NB4 (cell line): ENCODE data around the gene RHBDF2.

Source experiments
- DNase-seq: peaks from one replicate; pipeline ENCODE4 v3.0.0; 2010; ENCODE audit warnings: low read depth
- H3K4me3 ChIP-seq: one replicate; pipeline ENCODE4 v1.5.1; 2011; ENCODE audit warnings: mild to moderate bottlenecking, low read depth, low read length, moderate library complexity
- MAX ChIP-seq: IDR thresholded peaks from 2 replicates; pipeline ENCODE4 v1.6.1; 2011; ENCODE audit warnings: low read depth, low read length
- MYC ChIP-seq: IDR thresholded peaks from 2 replicates; pipeline ENCODE4 v1.6.1; 2011; ENCODE audit warnings: low read depth, low read length
- POLR2A ChIP-seq: IDR thresholded peaks from 2 replicates; pipeline ENCODE4 v1.6.1; 2011; ENCODE audit warnings: mild to moderate bottlenecking; ENCODE audit not compliant: insufficient read length; ENCODE audit errors: extremely low read depth
- TF ChIP-seq, protein P1 (sequence below): IDR thresholded peaks from one replicate; pipeline ENCODE4 v1.5.1; 2012; ENCODE audit warnings: low read depth, low read length

The RHBDF2 gene

GRCh38 chr17:76497699-76497978 lies 3.6 kb downstream of the RHBDF2 start:
- H3K4me3 ChIP-seq = no peak overlapping the region
- no peak for DNase-seq
- TF ChIP-seq, protein P1, sequence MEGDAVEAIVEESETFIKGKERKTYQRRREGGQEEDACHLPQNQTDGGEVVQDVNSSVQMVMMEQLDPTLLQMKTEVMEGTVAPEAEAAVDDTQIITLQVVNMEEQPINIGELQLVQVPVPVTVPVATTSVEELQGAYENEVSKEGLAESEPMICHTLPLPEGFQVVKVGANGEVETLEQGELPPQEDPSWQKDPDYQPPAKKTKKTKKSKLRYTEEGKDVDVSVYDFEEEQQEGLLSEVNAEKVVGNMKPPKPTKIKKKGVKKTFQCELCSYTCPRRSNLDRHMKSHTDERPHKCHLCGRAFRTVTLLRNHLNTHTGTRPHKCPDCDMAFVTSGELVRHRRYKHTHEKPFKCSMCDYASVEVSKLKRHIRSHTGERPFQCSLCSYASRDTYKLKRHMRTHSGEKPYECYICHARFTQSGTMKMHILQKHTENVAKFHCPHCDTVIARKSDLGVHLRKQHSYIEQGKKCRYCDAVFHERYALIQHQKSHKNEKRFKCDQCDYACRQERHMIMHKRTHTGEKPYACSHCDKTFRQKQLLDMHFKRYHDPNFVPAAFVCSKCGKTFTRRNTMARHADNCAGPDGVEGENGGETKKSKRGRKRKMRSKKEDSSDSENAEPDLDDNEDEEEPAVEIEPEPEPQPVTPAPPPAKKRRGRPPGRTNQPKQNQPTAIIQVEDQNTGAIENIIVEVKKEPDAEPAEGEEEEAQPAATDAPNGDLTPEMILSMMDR = no peak
- TF ChIP-seq MYC (no peak), POLR2A (no peak), MAX (no peak)

DNA sequence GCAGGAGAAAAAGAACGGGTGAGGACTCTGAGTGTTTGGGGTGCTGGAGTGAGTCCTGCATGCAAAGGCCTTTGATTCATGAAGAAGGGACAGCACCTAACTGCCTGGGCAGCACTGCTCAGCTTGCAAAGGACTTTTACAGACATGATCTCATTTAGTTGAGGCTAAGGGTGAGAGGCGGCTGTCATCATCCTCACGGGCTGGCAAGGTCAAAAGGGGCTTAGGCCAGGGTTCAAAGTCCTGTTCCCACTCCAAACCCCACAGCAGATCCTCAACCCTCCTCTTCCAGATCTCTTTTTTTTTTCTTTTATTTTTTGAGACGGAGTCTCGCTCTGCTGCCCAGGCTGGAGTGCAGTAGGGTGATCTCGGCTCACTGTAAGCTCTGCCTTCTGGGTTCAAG lies 4.8 kb downstream of the RHBDF2 start:
- TF ChIP-seq MYC (no peak), MAX (no peak), POLR2A (no peak)
- TF ChIP-seq, protein P1 = no peak
- no peak overlapping the region for H3K4me3 ChIP-seq
- no peak for DNase-seq

DNA sequence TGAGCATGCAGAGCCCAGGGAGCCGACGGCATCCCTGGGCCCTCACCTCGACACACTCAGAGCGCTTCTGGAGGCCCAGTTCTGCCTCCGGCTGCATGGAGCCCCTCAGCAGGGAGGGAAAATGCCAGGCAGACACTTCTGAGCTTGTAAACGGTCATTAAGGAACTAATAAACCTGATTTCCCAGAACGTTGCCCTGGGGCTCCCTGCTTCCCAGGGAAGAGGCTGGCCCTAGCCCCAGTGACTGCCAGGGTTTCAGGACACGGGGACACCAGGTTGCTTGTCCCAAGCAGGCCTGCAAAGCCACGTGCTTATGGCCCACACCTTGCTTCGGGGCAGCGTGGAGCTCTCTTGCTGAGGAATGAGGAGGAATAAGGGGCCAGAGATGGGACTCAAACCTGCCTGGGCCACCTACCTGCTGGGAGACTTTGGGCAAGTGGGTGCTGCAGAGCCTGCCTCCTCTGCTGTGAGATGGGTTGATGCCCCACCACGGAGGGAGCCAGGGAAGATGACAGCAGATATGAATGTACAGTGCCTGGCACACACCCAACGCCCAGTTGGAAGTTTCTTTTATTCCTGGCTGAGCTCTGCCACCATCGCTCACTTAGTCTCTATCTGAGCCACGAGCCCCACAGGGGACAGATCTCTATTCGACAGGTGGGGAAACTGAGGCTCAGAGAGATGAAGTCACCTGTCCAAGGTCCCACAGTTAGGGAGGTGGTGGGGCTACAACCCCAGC lies 5.4 kb downstream of the RHBDF2 start:
- TF ChIP-seq MAX (no peak), POLR2A (no peak), MYC (no peak)
- TF ChIP-seq, protein P1 = no peak
- no peak for DNase-seq
- no peak overlapping the region for H3K4me3 ChIP-seq

DNA sequence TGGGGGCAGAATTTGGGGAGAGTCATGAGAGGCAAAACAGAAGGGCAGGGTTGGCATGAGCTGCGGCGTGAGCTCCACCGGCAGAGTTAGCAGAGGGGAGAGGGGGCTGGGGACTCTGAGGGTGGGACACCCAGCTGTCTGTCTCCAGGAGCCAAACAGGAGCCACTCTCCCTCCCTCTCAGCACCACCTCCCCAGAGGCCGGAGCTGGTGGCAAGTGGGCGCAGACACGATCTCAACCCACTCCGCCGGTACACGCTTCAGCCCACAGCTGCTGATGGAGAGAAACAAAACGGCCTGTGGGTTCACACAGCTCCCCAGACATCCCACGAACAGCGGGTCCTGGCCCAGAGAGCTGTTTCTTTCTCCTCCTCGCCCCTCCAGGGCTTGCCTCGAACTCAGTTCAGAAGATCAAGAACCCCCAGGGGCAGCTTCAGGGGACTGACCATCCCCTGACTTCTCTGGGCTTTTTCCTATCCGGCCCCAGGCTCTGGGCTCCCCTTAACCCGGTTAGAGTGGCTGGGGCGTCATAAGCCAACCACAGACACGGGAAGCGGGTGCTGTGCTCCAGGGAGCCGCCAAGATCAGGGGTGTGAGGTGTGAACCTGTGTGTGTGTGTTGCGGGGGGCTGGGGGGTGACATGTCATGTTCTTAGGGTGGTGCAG lies 7.6 kb downstream of the RHBDF2 start:
- peak overlapping the region; percentile 11 for H3K4me3 ChIP-seq
- no peak for DNase-seq
- no peak for TF ChIP-seq MAX
- TF ChIP-seq POLR2A = no peak
- TF ChIP-seq MYC = no peak
- TF ChIP-seq, protein P1 = no peak

GRCh38 chr17:76492989-76493501 lies 8.2 kb downstream of the RHBDF2 start:
- peak overlapping the region; percentile 16 for H3K4me3 ChIP-seq
- TF ChIP-seq POLR2A = no peak
- TF ChIP-seq MYC = peak; percentile 44; the same call in 1 of the 2 replicates
- TF ChIP-seq, protein P1 = no peak
- TF ChIP-seq MAX = peak; percentile 68
- DNase-seq = peak; percentile 94
